Liver (tissue), 9 donors: Measurements from ENCODE around the gene NSUN4. TPM values are rescaled to one million over a fixed set of nuclear protein-coding genes. Genes with fewer than 3 reads are reported as not detected.
"Not testable (repeated sequence)": the region's sequence is repeated elsewhere in the genome, so short reads cannot be mapped to it uniquely, and the experiment has no call there.

ENCODE experiments used
- DNase-seq: peaks from one replicate; pipeline ENCODE4 v3.0.0-alpha.2; 2017; ENCODE audit warnings: low spot score
- H3K27ac ChIP-seq, 2 donors: one replicate each; pipeline ENCODE4 v1.7.0; 2013; ENCODE audit warnings: inconsistent platforms in 2 of 2, low read length in 2 of 2, control low read depth in 1 of 2, low read depth in 1 of 2, mild to moderate bottlenecking in 1 of 2
- H3K27me3 ChIP-seq, 4 donors: one replicate each; pipeline versions ENCODE4 v1.6.1 to v1.7.0; 2013; ENCODE audit warnings: low read length in 3 of 4, inconsistent platforms in 1 of 4, mild to moderate bottlenecking in 1 of 4, moderate library complexity in 1 of 4; ENCODE audit not compliant: control insufficient read depth in 4 of 4, insufficient read depth in 4 of 4
- H3K36me3 ChIP-seq, 4 donors: one replicate each; pipeline versions ENCODE4 v1.6.1 to v1.7.0; 2013; ENCODE audit warnings: low read length in 3 of 4, mild to moderate bottlenecking in 3 of 4, low read depth in 1 of 4, moderate library complexity in 1 of 4; ENCODE audit not compliant: control insufficient read depth in 4 of 4, insufficient read depth in 3 of 4
- H3K4me1 ChIP-seq, 4 donors: one replicate each; pipeline versions ENCODE4 v1.6.1 to v1.7.0; 2013; ENCODE audit warnings: low read length in 3 of 4, mild to moderate bottlenecking in 3 of 4, moderate library complexity in 1 of 4; ENCODE audit not compliant: control insufficient read depth in 4 of 4, insufficient read depth in 4 of 4
- H3K4me3 ChIP-seq, 3 donors: one replicate each; pipeline versions ENCODE4 v1.6.1 to v1.7.0; 2013; ENCODE audit warnings: low read length in 3 of 3, control low read depth in 1 of 3, low read depth in 1 of 3, mild to moderate bottlenecking in 1 of 3
- H3K9ac ChIP-seq, 2 donors: one replicate each; pipeline ENCODE4 v1.7.0; 2013; ENCODE audit warnings: low read length in 2 of 2, mild to moderate bottlenecking in 2 of 2, moderate library complexity in 2 of 2, control low read depth in 1 of 2, low read depth in 1 of 2
- H3K9me3 ChIP-seq, 4 donors: one replicate each; pipeline versions ENCODE4 v1.6.1 to v1.7.0; 2013; ENCODE audit warnings: low read length in 3 of 4; ENCODE audit not compliant: control insufficient read depth in 4 of 4
- ATF3 ChIP-seq: IDR thresholded peaks from 2 replicates; pipeline ENCODE4 v1.6.1; 2016; ENCODE audit warnings: antibody characterized with exemption
- CTCF ChIP-seq: fragments of 150-350 bp; IDR thresholded peaks from 2 replicates; pipeline ENCODE4 v1.5.1; 2017; ENCODE audit warnings: improper control_type of control experiment, low read depth, low read length; ENCODE audit not compliant: missing input control
- EGR1 ChIP-seq, 2 donors: IDR thresholded peaks; 2 replicates each; pipeline ENCODE4 v1.6.1; 2016 to 2018; ENCODE audit warnings: antibody characterized with exemption in 2 of 2, low read depth in 2 of 2
- FOXA1 ChIP-seq: IDR thresholded peaks from 2 replicates; pipeline ENCODE4 v1.6.1; 2016; ENCODE audit warnings: antibody characterized with exemption
- FOXA2 ChIP-seq: IDR thresholded peaks from 2 replicates; pipeline ENCODE4 v1.6.1; 2016; ENCODE audit warnings: antibody characterized with exemption
- GABPA ChIP-seq, 2 donors: IDR thresholded peaks in 1 of 2; conservative IDR thresholded peaks in 1 of 2; 2 replicates each; pipeline ENCODE4 v1.6.1; 2016; ENCODE audit warnings: antibody characterized with exemption in 2 of 2, mild to moderate bottlenecking in 1 of 2, moderate library complexity in 1 of 2
- HNF4A ChIP-seq, 2 donors: conservative IDR thresholded peaks; 2 replicates each; pipeline ENCODE4 v1.6.1; 2016; ENCODE audit warnings: antibody characterized with exemption in 2 of 2, mild to moderate bottlenecking in 2 of 2
- JUND ChIP-seq, 2 donors: IDR thresholded peaks; 2 replicates each; pipeline ENCODE4 v1.6.1; 2016; ENCODE audit warnings: antibody characterized with exemption in 2 of 2
- NR2F2 ChIP-seq: IDR thresholded peaks from 2 replicates; pipeline ENCODE4 v1.6.1; 2016; ENCODE audit warnings: antibody characterized with exemption
- RAD21 ChIP-seq, 2 donors: IDR thresholded peaks; 2 replicates each; pipeline ENCODE4 v1.6.1; 2016; ENCODE audit warnings: antibody characterized with exemption in 2 of 2, mild to moderate bottlenecking in 2 of 2
- SP1 ChIP-seq: IDR thresholded peaks from 2 replicates; pipeline ENCODE4 v1.6.1; 2018; ENCODE audit warnings: antibody characterized with exemption, mild to moderate bottlenecking
- TAF1 ChIP-seq: conservative IDR thresholded peaks from 2 replicates; pipeline ENCODE4 v1.6.1; 2016; ENCODE audit warnings: antibody characterized with exemption, mild to moderate bottlenecking
- ZBTB33 ChIP-seq: IDR thresholded peaks from 2 replicates; pipeline ENCODE4 v1.6.1; 2016; ENCODE audit warnings: antibody characterized with exemption
- WGBS: extraction: QIAGEN DNeasy Blood & Tissue Kit; methylation state at CpG from one replicate; pipeline ENCODE4 v1.1.7; 2013; 5-methylcytosine and 5-hydroxymethylcytosine counted together
- polyA plus RNA-seq, 2 donors: library from polyadenylated mRNA; stranded (reverse) in 1 of 2; unstranded in 1 of 2; fragments of 200-250 nt in 1 of 2; fragments of >200 nt in 1 of 2; fragmentation: Nextera tagmentation in 1 of 2; extraction: Ambion mirVana in 1 of 2; gene quantifications; one replicate each; pipeline versions ENCODE4 v1.2.1 to v1.2.3, GENCODE V29; 2013 to 2015
- total RNA-seq, 2 donors: library from RNA; depleted of rRNA; stranded (reverse); fragments of >200 nt; gene quantifications; one replicate each; pipeline ENCODE4 v1.2.3, GENCODE V29; 2014
- TF ChIP-seq, protein P1 (sequence below): IDR thresholded peaks from 2 replicates; pipeline ENCODE4 v1.6.1; 2016; ENCODE audit warnings: antibody characterized with exemption
- TF ChIP-seq, protein P2 (sequence below): IDR thresholded peaks from 2 replicates; pipeline ENCODE4 v1.6.1; 2016; ENCODE audit warnings: antibody characterized with exemption, mild to moderate bottlenecking
- donor health status: healthy.
- donor health status: healthy.
- donor health status: healthy.
- donor health status: healthy.
- donor health status: healthy.

The NSUN4 gene
- total and polyA plus RNA-seq, 4 donors, result 7.0 to 17.2 (median 12.0) TPM

DNA sequence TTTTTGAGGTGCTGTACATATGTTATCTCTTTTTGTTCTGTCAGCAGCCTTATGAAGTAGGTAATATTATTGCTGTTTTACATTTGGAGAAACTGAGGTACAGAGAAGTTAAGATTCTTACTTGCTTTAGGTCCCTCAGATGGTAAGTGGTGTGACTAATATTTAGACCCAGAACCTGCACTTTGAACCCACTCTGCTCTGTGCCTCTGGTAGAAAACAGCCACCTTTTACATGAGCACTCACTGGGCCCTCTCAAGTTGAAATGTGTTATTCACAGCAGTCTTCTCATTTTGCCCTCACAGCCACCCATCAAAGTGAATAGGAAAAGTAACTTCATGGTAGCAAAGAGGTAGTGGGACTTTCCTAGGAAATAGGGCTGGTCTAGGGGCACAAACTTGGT, 4.7 kb downstream of the NSUN4 start:
- Histone ChIP-seq H3K4me1 (peaks cover 0 to 7% (median 6%) of the 10 kb centered on the region in 4 donors), H3K9ac (no peak overlapping the region), H3K9me3 (no peaks in the 10 kb centered on the region), H3K27ac (no peak overlapping the region), H3K36me3 (peaks cover 2 to 32% (median 17%) of the 10 kb centered on the region in 4 donors), H3K4me3 (no peak overlapping the region), H3K27me3 (no peaks in the 10 kb centered on the region)
- no peak for TF ChIP-seq ZBTB33
- no peak for TF ChIP-seq CTCF
- TF ChIP-seq HNF4A (conservative IDR thresholded peaks at IDR 0.05), result peak; percentile 8 to 33
- TF ChIP-seq JUND (IDR thresholded peaks at IDR 0.05), result no peak
- TF ChIP-seq NR2F2, result no peak
- DNase-seq, result no peak

DNA sequence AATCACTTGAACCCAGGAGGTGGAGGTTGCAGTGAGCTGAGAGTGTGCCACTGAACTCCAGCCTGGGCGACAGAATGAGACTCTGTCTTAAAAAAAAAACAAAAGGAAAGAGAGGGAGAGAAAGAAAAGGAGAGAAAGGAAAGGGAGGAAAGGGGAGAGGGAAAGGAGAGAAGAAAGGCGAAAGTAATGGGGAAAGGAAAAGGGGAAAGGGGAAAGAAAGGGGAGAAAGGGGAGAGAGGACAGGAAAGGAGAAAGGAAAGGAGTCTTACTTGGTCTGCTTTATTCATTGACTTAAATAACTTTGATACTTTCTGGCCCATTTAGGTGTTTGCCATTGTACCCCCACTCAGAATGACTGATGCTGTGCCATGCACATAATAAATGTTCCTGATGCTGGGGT, 11.8 kb downstream of the NSUN4 start:
- Histone ChIP-seq H3K27me3 (no peaks in the 10 kb centered on the region), H3K9me3 (no peaks in the 10 kb centered on the region), H3K4me3 (no peak overlapping the region), H3K27ac (no peak overlapping the region), H3K9ac (no peak overlapping the region), H3K4me1 (no peaks in the 10 kb centered on the region), H3K36me3 (peaks cover 4 to 54% (median 33%) of the 10 kb centered on the region in 4 donors)
- DNase-seq, result no peak
- 90% methylated on average over 2 of the region's 2 CpGs for WGBS
- no peak for TF ChIP-seq HNF4A (conservative IDR thresholded peaks at IDR 0.05)
- TF ChIP-seq SP1, result no peak
- no peak for TF ChIP-seq ATF3
- TF ChIP-seq TAF1, result no peak
- no peak for TF ChIP-seq GABPA (IDR thresholded peaks at IDR 0.05 in 1 of 2, conservative IDR thresholded peaks at IDR 0.05 in 1 of 2)
- TF ChIP-seq, protein P1, sequence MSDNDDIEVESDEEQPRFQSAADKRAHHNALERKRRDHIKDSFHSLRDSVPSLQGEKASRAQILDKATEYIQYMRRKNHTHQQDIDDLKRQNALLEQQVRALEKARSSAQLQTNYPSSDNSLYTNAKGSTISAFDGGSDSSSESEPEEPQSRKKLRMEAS, result no peak
- TF ChIP-seq, protein P2, sequence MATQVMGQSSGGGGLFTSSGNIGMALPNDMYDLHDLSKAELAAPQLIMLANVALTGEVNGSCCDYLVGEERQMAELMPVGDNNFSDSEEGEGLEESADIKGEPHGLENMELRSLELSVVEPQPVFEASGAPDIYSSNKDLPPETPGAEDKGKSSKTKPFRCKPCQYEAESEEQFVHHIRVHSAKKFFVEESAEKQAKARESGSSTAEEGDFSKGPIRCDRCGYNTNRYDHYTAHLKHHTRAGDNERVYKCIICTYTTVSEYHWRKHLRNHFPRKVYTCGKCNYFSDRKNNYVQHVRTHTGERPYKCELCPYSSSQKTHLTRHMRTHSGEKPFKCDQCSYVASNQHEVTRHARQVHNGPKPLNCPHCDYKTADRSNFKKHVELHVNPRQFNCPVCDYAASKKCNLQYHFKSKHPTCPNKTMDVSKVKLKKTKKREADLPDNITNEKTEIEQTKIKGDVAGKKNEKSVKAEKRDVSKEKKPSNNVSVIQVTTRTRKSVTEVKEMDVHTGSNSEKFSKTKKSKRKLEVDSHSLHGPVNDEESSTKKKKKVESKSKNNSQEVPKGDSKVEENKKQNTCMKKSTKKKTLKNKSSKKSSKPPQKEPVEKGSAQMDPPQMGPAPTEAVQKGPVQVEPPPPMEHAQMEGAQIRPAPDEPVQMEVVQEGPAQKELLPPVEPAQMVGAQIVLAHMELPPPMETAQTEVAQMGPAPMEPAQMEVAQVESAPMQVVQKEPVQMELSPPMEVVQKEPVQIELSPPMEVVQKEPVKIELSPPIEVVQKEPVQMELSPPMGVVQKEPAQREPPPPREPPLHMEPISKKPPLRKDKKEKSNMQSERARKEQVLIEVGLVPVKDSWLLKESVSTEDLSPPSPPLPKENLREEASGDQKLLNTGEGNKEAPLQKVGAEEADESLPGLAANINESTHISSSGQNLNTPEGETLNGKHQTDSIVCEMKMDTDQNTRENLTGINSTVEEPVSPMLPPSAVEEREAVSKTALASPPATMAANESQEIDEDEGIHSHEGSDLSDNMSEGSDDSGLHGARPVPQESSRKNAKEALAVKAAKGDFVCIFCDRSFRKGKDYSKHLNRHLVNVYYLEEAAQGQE, result no peak
- no peak for TF ChIP-seq JUND (IDR thresholded peaks at IDR 0.05)
- TF ChIP-seq NR2F2, result no peak
- TF ChIP-seq CTCF, result no peak
- TF ChIP-seq RAD21 (IDR thresholded peaks at IDR 0.05), result no peak
- no peak for TF ChIP-seq FOXA1
- no peak for TF ChIP-seq FOXA2
- TF ChIP-seq ZBTB33, result no peak
- no peak for TF ChIP-seq EGR1 (IDR thresholded peaks at IDR 0.05; ENCODE audit: low read depth in 2 of 2)

DNA sequence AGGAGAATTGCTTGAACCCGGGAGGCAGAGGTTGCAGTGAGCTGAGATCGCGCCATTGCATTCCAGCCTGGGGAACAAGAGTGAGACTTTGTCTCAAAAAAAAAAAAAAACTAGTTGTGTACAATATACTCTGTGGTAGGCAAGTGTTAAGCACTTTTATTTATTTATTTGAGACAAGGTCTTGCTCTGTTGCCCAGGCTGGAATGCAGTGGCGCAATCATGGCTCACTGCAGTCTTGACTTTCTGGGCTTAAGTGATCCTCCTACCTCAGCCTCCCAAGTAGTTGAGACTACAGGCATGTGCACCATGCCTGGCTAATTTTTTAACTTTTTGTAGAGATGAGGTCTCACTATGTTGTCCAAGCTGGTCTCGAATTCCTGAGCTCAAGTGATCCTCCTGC, 15.3 kb downstream of the NSUN4 start:
- not testable (repeated sequence) for H3K4me3 ChIP-seq, H3K27ac ChIP-seq, H3K27me3 ChIP-seq, DNase-seq, H3K4me1 ChIP-seq, H3K9me3 ChIP-seq, H3K9ac ChIP-seq
- WGBS, result 86% methylated on average over 5 of the region's 5 CpGs
- peaks cover 4 to 51% (median 33%) of the 10 kb centered on the region in 4 donors for H3K36me3 ChIP-seq
